GM18909 (cell line): Measurements from ENCODE around the gene SGCA.

ENCODE experiments used
- ATAC-seq: cut with Tn5 transposase; IDR thresholded peaks from one replicate; pipeline ENCODE4 v1.9.1; 2021; ENCODE audit warnings: mild to moderate bottlenecking; ENCODE audit not compliant: unreplicated experiment, poor library complexity

Gene SGCA

GRCh38 chr17:50148226-50149090, 17.3 kb upstream of the SGCA start:
- ATAC-seq = peak; percentile 36

GRCh38 chr17:50149091-50149416, 16.8 kb upstream of the SGCA start:
- ATAC-seq = no peak

- ATAC-seq = no peak
Measured at GRCh38 chr17:50149417-50150353, 16.1 kb upstream of the SGCA start.

GRCh38 chr17:50150354-50151040, 15.3 kb upstream of the SGCA start, which contains the start of gene PPP1R9B:
PPP1R9B (minus strand) TSS chr17:50150677; CDS start chr17:50150513, 164 bp downstream.
- ATAC-seq = no peak

GRCh38 chr17:50151041-50151936, 14.5 kb upstream of the SGCA start:
- ATAC-seq = peak; percentile 39

- peak; percentile 27 for ATAC-seq
Measured at GRCh38 chr17:50151937-50152547, 13.8 kb upstream of the SGCA start.

- no peak for ATAC-seq
Measured at GRCh38 chr17:50152736-50153135, 13.1 kb upstream of the SGCA start.

GRCh38 chr17:50153650-50154575, 11.9 kb upstream of the SGCA start:
- ATAC-seq = no peak

- no peak for ATAC-seq
Measured at GRCh38 chr17:50154604-50155003, 11.2 kb upstream of the SGCA start.

- no peak for ATAC-seq
Measured at GRCh38 chr17:50155115-50155819, 10.5 kb upstream of the SGCA start.

GRCh38 chr17:50157891-50158290, 7.9 kb upstream of the SGCA start:
- ATAC-seq = no peak

- peak; percentile 89 for ATAC-seq
Measured at GRCh38 chr17:50161023-50161910, 4.5 kb upstream of the SGCA start.

- ATAC-seq = no peak
Measured at GRCh38 chr17:50161911-50162288, 3.9 kb upstream of the SGCA start.

GRCh38 chr17:50162466-50163254, 3.1 kb upstream of the SGCA start:
- ATAC-seq = no peak

GRCh38 chr17:50163843-50164696, 1.7 kb upstream of the SGCA start:
- ATAC-seq = no peak
